ENCODE results near the gene NTRK3. TPM values are rescaled to one million over a fixed set of nuclear protein-coding genes. Genes with fewer than 3 reads are reported as not detected.

Gene NTRK3
- polyA plus RNA-seq, 1 donor from 2014 or later: 42.7 TPM

DNA sequence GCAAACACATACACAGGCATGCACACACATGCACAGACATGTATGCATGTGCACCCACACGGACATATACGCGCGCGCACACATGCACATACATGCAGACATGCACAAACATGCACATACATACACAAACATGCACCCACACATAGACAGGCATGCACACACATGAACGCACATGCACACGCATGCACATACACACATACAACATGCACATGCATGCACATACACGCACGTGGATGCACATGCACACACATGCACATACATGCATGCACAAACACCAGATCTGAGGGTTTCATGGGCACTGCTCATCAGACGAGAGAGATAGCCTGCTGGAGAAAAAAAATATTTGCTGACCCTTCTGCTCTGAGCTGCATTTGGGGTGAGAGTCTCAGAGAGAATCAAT lies 31.7 kb upstream of the NTRK3 start:
- Histone ChIP-seq H3K9me3 (ENCODE audit: low read length) (no peaks in the 10 kb centered on the region), H3K4me2 (ENCODE audit: low read length) (no peak overlapping the region), H3K27ac (ENCODE audit: low read length) (no peak overlapping the region), H3K79me2 (replicated peaks; ENCODE audit: insufficient read depth, low read length) (no peaks in the 10 kb centered on the region), H3K4me3 (ENCODE audit: low read length) (no peak overlapping the region), H4K20me1 (ENCODE audit: insufficient read depth) (no peaks in the 10 kb centered on the region), H3K36me3 (ENCODE audit: insufficient read depth, low read length) (no peaks in the 10 kb centered on the region), H3K9ac (ENCODE audit: low read length) (no peak overlapping the region), H3K9me2 (ENCODE audit: insufficient read depth, low read length) (no peaks in the 10 kb centered on the region), H3F3A (ENCODE audit: insufficient read depth, low read length, poor library complexity, severe bottlenecking) (no peaks in the 10 kb centered on the region), H2AFZ (ENCODE audit: low read depth, low read length) (no peak overlapping the region), H3K27me3 (ENCODE audit: insufficient read depth, low read depth, low read length) (no peaks in the 10 kb centered on the region)
- TF ChIP-seq, protein P1, sequence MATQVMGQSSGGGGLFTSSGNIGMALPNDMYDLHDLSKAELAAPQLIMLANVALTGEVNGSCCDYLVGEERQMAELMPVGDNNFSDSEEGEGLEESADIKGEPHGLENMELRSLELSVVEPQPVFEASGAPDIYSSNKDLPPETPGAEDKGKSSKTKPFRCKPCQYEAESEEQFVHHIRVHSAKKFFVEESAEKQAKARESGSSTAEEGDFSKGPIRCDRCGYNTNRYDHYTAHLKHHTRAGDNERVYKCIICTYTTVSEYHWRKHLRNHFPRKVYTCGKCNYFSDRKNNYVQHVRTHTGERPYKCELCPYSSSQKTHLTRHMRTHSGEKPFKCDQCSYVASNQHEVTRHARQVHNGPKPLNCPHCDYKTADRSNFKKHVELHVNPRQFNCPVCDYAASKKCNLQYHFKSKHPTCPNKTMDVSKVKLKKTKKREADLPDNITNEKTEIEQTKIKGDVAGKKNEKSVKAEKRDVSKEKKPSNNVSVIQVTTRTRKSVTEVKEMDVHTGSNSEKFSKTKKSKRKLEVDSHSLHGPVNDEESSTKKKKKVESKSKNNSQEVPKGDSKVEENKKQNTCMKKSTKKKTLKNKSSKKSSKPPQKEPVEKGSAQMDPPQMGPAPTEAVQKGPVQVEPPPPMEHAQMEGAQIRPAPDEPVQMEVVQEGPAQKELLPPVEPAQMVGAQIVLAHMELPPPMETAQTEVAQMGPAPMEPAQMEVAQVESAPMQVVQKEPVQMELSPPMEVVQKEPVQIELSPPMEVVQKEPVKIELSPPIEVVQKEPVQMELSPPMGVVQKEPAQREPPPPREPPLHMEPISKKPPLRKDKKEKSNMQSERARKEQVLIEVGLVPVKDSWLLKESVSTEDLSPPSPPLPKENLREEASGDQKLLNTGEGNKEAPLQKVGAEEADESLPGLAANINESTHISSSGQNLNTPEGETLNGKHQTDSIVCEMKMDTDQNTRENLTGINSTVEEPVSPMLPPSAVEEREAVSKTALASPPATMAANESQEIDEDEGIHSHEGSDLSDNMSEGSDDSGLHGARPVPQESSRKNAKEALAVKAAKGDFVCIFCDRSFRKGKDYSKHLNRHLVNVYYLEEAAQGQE (IDR thresholded peaks at IDR 0.05; ENCODE audit: borderline replicate concordance): no peak
- no peak for TF ChIP-seq EP300 (conservative IDR thresholded peaks at IDR 0.05; ENCODE audit: poor library complexity, severe bottlenecking)
- TF ChIP-seq, protein P2, sequence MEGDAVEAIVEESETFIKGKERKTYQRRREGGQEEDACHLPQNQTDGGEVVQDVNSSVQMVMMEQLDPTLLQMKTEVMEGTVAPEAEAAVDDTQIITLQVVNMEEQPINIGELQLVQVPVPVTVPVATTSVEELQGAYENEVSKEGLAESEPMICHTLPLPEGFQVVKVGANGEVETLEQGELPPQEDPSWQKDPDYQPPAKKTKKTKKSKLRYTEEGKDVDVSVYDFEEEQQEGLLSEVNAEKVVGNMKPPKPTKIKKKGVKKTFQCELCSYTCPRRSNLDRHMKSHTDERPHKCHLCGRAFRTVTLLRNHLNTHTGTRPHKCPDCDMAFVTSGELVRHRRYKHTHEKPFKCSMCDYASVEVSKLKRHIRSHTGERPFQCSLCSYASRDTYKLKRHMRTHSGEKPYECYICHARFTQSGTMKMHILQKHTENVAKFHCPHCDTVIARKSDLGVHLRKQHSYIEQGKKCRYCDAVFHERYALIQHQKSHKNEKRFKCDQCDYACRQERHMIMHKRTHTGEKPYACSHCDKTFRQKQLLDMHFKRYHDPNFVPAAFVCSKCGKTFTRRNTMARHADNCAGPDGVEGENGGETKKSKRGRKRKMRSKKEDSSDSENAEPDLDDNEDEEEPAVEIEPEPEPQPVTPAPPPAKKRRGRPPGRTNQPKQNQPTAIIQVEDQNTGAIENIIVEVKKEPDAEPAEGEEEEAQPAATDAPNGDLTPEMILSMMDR (IDR thresholded peaks at IDR 0.05; ENCODE audit: poor library complexity, severe bottlenecking): no peak
- no peak for TF ChIP-seq EZH2 (IDR thresholded peaks at IDR 0.05; ENCODE audit: borderline replicate concordance, insufficient read depth, low read length, poor library complexity, severe bottlenecking)
- TF ChIP-seq POLR2AphosphoS5 (IDR thresholded peaks at IDR 0.05): no peak

DNA sequence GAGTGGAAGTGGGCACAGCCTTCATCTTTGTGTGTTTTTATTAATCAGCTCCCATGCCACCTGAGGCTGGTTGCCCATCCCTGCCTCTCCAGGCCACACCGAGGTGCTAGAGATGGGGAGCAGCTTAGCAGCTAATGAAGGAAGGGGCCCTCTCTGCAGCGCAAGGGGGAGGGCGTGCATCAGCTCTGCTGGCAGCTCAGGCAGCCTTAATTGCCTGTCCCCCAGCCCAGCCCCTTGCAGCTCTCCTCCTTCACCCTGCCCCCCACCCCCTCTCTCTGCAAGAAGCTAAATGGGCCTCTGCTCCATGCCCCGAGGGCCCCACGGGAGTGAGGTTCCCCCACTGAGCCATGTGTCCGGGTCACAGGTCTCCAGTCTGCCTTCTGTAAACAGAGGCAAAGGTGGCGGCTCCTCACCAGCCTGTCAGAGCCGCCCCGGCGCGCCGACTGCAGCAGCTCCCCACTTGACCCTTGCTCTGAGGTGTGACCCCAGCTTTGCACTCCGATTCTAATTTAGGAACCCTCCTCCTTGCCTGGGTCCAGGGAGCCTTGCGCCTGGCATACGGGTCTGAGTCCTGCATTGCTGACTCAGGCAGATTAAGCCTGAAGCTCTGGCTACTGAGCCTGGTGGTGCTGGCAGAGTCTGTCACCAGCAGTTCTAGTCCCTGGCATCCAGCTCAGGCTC lies 27.9 kb upstream of the NTRK3 start:
- Histone ChIP-seq H3K27ac (ENCODE audit: low read length) (no peak overlapping the region), H3K9me2 (ENCODE audit: insufficient read depth, low read length) (no peaks in the 10 kb centered on the region), H3F3A (ENCODE audit: insufficient read depth, low read length, poor library complexity, severe bottlenecking) (no peaks in the 10 kb centered on the region)

More for the DNA sequence above, 27.9 kb upstream of the NTRK3 start:
- no peaks in the 10 kb centered on the region for H3K9me3 ChIP-seq (ENCODE audit: low read length)
- H3K79me2 ChIP-seq (replicated peaks; ENCODE audit: insufficient read depth, low read length): no peaks in the 10 kb centered on the region
- H3K36me3 ChIP-seq (ENCODE audit: insufficient read depth, low read length): no peaks in the 10 kb centered on the region
- H4K20me1 ChIP-seq (ENCODE audit: insufficient read depth): no peaks in the 10 kb centered on the region
- no peak overlapping the region for H3K9ac ChIP-seq (ENCODE audit: low read length)
- no peaks in the 10 kb centered on the region for H3K27me3 ChIP-seq (ENCODE audit: insufficient read depth, low read depth, low read length)
- H3K4me2 ChIP-seq (ENCODE audit: low read length): no peak overlapping the region
- H3K4me3 ChIP-seq (ENCODE audit: low read length): no peak overlapping the region
- no peak overlapping the region for H2AFZ ChIP-seq (ENCODE audit: low read depth, low read length)
- TF ChIP-seq TAF1 (IDR thresholded peaks at IDR 0.05; ENCODE audit: low read depth) (no peak), MXI1 (conservative IDR thresholded peaks at IDR 0.05; ENCODE audit: poor library complexity, severe bottlenecking) (no peak), SMC3 (conservative IDR thresholded peaks at IDR 0.05; ENCODE audit: poor library complexity) (no peak), EP300 (conservative IDR thresholded peaks at IDR 0.05; ENCODE audit: poor library complexity, severe bottlenecking) (no peak), RAD21 (conservative IDR thresholded peaks at IDR 0.05) (no peak), POLR2AphosphoS5 (IDR thresholded peaks at IDR 0.05) (no peak), EZH2 (IDR thresholded peaks at IDR 0.05; ENCODE audit: borderline replicate concordance, insufficient read depth, low read length, poor library complexity, severe bottlenecking) (no peak)
- TF ChIP-seq, protein P2 (IDR thresholded peaks at IDR 0.05; ENCODE audit: poor library complexity, severe bottlenecking): no peak
- TF ChIP-seq, protein P1 (IDR thresholded peaks at IDR 0.05; ENCODE audit: borderline replicate concordance): no peak

Measured in neural cell (in vitro differentiated cells).